ENCODE measurements around the gene TOX3. TPM values are rescaled to one million over a fixed set of nuclear protein-coding genes. Genes with fewer than 3 reads are reported as not detected.

Gene TOX3
- total and polyA plus RNA-seq, 10 of the 15 experiments (the other 5 are each of a cell fraction or from before 2014, with no cell fraction given): not detected

DNA sequence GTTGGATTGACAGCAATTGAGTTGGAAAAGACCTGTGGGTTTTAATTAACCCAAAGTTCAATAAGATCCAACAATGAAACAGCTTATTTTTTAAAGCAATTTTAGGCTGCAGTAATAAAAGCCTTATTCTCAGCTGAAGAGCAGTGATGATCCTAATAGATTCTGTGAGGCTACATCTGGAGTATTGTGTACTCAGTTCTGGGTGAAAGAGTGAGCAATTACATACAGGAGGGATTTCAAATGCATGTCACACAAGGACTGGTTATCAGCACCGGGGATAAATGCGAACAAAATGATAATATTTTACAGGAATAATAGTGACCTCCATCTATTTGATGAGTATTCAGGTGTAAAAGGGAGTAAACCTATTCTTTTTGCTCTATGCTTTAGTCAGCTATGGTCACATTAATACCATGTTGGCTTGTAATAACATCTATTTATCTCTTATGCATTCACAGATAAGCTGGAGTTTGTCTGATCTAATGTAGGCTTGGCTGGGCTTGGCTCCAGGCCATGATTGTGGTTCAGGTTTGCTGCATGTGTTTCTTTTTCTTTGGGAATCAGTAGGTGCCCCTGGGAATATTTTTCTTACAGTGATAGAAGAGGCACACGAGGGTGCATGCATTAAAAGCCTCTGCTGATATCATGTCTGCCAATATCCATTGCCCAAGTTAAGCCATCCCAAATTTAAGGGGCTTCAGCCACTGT is 22.2 kb upstream of the TOX3 start (continued):
- TF ChIP-seq, protein P1, sequence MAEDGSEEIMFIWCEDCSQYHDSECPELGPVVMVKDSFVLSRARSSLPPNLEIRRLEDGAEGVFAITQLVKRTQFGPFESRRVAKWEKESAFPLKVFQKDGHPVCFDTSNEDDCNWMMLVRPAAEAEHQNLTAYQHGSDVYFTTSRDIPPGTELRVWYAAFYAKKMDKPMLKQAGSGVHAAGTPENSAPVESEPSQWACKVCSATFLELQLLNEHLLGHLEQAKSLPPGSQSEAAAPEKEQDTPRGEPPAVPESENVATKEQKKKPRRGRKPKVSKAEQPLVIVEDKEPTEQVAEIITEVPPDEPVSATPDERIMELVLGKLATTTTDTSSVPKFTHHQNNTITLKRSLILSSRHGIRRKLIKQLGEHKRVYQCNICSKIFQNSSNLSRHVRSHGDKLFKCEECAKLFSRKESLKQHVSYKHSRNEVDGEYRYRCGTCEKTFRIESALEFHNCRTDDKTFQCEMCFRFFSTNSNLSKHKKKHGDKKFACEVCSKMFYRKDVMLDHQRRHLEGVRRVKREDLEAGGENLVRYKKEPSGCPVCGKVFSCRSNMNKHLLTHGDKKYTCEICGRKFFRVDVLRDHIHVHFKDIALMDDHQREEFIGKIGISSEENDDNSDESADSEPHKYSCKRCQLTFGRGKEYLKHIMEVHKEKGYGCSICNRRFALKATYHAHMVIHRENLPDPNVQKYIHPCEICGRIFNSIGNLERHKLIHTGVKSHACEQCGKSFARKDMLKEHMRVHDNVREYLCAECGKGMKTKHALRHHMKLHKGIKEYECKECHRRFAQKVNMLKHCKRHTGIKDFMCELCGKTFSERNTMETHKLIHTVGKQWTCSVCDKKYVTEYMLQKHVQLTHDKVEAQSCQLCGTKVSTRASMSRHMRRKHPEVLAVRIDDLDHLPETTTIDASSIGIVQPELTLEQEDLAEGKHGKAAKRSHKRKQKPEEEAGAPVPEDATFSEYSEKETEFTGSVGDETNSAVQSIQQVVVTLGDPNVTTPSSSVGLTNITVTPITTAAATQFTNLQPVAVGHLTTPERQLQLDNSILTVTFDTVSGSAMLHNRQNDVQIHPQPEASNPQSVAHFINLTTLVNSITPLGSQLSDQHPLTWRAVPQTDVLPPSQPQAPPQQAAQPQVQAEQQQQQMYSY (CRISPR knock-in tag; IDR thresholded peaks at IDR 0.05): no peak
- no peak for TF ChIP-seq KDM1A (IDR thresholded peaks at IDR 0.05; ENCODE audit: borderline replicate concordance)
- TF ChIP-seq CHD4 (IDR thresholded peaks at IDR 0.05): no peak
- TF ChIP-seq SREBF1 (IDR thresholded peaks at IDR 0.05; ENCODE audit: low read length): no peak

GRCh38 chr16:52568495-52568894 is 21.6 kb upstream of the TOX3 start:
- Histone ChIP-seq H3K9me3 (replicated peaks; ENCODE audit: control insufficient read depth, insufficient read depth, low read length) (no peaks in the 10 kb centered on the region), H3K4me3 (no peak overlapping the region), H3K4me2 (ENCODE audit: control insufficient read depth, insufficient read depth) (no peak overlapping the region), H4K20me1 (ENCODE audit: control insufficient read depth, insufficient read depth) (no peaks in the 10 kb centered on the region), H2AFZ (ENCODE audit: control insufficient read depth, low read depth, low read length) (no peak overlapping the region), H3K27me3 (replicated peaks in 1 of 2; ENCODE audit: control insufficient read depth in 2 of 2, insufficient read depth in 2 of 2, low read length in 1 of 2) (no peaks in the 10 kb centered on the region), H3K36me3 (ENCODE audit: control insufficient read depth in 2 of 2, insufficient read depth in 2 of 2, low read length in 1 of 2) (no peaks in the 10 kb centered on the region), H3K27ac (ENCODE audit: control insufficient read depth, insufficient read depth) (no peak overlapping the region), H3K4me1 (ENCODE audit: control insufficient read depth, insufficient read depth, low read length) (no peaks in the 10 kb centered on the region), H3K79me2 (ENCODE audit: control insufficient read depth, insufficient read depth, low read length) (no peaks in the 10 kb centered on the region), H3K9ac (ENCODE audit: control insufficient read depth, insufficient read depth, low read length) (no peak overlapping the region)
- ChIA-PET SMC1A (ENCODE audit: uncharacterized antibody, unreplicated experiment) (no interaction called here), CTCF (interaction anchor here (0.7 kb wide), 1 partner anchor 15 kb away, joined by 3 read pairs; no protein-coding TSS in a partner anchor), POLR2A (no interaction called here), RAD21 (ENCODE audit: unreplicated experiment) (no interaction called here)
- FAIRE-seq: no peak
- in situ Hi-C loops (cut with MboI) (no loop called here), intact Hi-C loops (cut with micrococcal nuclease; ENCODE audit: unreplicated experiment) (no loop called here)
- ATAC-seq: no peak
- BruUV-seq (replicated peaks): no TSS peak
- DNase-seq (ENCODE audit: low read depth, low spot score): no peak
- 4% methylated on average over 1 of the region's 1 CpG for WGBS (ENCODE audit: insufficient coverage, insufficient replicate concordance, low lambda C conversion rate, missing lambda C conversion rate)
- no peak for TF ChIP-seq KAT2A (conservative IDR thresholded peaks at IDR 0.05; ENCODE audit: control insufficient read depth, low read depth, low read length)
- no peak for TF ChIP-seq MTA3 (IDR thresholded peaks at IDR 0.05; ENCODE audit: borderline replicate concordance, low read length)
- no peak for TF ChIP-seq MTA2 (IDR thresholded peaks at IDR 0.05; ENCODE audit: low read depth)
- TF ChIP-seq BHLHE40 (IDR thresholded peaks at IDR 0.05; ENCODE audit: borderline replicate concordance in 1 of 2, low read depth in 2 of 2, low read length in 1 of 2): no peak
- TF ChIP-seq RCOR1 (conservative IDR thresholded peaks at IDR 0.05; ENCODE audit: low read depth, low read length): no peak
- TF ChIP-seq BRCA1 (IDR thresholded peaks at IDR 0.05; ENCODE audit: low read depth, low read length): no peak
- no peak for TF ChIP-seq POLR2A (IDR thresholded peaks at IDR 0.05; ENCODE audit: low read depth, low read length)
- TF ChIP-seq EED (IDR thresholded peaks at IDR 0.05; ENCODE audit: low read depth): no peak
- no peak for TF ChIP-seq CUX1 (IDR thresholded peaks at IDR 0.05; ENCODE audit: insufficient replicate concordance, low read depth, low read length)
- no peak for TF ChIP-seq JUND (IDR thresholded peaks at IDR 0.05; ENCODE audit: low read depth, low read length)
- no peak for TF ChIP-seq IKZF2 (IDR thresholded peaks at IDR 0.05)
- TF ChIP-seq YY1 (IDR thresholded peaks at IDR 0.05; ENCODE audit: low read depth, low read length): no peak
